ENCODE data around the gene TMEM80. TPM values are rescaled to one million over a fixed set of nuclear protein-coding genes. Genes with fewer than 3 reads are reported as not detected.

Gene TMEM80
- total and polyA plus RNA-seq, 2 of the 8 experiments (the other 6 are each of a cell fraction or from before 2014, with no cell fraction given), result 8.0 to 16.3 TPM

DNA sequence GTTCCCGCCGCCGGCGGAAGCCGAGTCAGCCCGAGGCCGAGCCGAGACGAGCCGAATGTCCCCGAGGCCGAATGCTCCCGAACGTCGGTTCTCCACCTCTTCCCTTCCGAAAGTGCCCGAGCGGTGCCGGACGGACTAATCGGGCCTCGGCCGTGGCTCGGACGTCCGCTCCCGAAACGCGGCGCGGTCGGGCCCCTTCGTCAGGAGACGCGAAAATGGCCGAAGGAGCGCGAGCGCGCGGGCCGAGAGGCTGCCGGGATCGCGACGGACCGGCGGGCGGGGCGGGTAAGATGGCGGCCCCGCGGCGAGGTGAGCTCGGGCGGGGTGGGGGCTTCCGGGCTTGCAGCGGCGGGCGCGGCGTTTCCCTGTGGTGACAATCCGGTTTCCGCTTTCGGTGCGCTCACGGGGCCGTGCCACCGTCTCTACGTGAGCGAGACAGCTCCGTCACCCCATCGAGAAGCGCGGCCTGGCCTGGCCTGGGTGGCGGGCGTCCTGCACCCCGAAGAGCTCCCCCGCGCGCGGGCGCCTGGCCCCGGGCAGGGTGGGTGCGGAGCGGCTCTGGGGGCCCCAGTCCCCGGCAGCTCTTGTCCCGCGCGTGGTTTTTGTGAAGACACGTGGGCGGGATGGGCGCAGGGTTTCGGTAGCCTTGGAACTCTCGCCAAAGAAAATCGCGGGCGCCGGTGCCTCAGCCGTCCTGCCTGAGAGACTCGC, at the start of gene TMEM80 (continued):
- no peak for TF ChIP-seq SIX5 (IDR thresholded peaks at IDR 0.05; ENCODE audit: low read depth, low read length)
- TF ChIP-seq, protein P1, sequence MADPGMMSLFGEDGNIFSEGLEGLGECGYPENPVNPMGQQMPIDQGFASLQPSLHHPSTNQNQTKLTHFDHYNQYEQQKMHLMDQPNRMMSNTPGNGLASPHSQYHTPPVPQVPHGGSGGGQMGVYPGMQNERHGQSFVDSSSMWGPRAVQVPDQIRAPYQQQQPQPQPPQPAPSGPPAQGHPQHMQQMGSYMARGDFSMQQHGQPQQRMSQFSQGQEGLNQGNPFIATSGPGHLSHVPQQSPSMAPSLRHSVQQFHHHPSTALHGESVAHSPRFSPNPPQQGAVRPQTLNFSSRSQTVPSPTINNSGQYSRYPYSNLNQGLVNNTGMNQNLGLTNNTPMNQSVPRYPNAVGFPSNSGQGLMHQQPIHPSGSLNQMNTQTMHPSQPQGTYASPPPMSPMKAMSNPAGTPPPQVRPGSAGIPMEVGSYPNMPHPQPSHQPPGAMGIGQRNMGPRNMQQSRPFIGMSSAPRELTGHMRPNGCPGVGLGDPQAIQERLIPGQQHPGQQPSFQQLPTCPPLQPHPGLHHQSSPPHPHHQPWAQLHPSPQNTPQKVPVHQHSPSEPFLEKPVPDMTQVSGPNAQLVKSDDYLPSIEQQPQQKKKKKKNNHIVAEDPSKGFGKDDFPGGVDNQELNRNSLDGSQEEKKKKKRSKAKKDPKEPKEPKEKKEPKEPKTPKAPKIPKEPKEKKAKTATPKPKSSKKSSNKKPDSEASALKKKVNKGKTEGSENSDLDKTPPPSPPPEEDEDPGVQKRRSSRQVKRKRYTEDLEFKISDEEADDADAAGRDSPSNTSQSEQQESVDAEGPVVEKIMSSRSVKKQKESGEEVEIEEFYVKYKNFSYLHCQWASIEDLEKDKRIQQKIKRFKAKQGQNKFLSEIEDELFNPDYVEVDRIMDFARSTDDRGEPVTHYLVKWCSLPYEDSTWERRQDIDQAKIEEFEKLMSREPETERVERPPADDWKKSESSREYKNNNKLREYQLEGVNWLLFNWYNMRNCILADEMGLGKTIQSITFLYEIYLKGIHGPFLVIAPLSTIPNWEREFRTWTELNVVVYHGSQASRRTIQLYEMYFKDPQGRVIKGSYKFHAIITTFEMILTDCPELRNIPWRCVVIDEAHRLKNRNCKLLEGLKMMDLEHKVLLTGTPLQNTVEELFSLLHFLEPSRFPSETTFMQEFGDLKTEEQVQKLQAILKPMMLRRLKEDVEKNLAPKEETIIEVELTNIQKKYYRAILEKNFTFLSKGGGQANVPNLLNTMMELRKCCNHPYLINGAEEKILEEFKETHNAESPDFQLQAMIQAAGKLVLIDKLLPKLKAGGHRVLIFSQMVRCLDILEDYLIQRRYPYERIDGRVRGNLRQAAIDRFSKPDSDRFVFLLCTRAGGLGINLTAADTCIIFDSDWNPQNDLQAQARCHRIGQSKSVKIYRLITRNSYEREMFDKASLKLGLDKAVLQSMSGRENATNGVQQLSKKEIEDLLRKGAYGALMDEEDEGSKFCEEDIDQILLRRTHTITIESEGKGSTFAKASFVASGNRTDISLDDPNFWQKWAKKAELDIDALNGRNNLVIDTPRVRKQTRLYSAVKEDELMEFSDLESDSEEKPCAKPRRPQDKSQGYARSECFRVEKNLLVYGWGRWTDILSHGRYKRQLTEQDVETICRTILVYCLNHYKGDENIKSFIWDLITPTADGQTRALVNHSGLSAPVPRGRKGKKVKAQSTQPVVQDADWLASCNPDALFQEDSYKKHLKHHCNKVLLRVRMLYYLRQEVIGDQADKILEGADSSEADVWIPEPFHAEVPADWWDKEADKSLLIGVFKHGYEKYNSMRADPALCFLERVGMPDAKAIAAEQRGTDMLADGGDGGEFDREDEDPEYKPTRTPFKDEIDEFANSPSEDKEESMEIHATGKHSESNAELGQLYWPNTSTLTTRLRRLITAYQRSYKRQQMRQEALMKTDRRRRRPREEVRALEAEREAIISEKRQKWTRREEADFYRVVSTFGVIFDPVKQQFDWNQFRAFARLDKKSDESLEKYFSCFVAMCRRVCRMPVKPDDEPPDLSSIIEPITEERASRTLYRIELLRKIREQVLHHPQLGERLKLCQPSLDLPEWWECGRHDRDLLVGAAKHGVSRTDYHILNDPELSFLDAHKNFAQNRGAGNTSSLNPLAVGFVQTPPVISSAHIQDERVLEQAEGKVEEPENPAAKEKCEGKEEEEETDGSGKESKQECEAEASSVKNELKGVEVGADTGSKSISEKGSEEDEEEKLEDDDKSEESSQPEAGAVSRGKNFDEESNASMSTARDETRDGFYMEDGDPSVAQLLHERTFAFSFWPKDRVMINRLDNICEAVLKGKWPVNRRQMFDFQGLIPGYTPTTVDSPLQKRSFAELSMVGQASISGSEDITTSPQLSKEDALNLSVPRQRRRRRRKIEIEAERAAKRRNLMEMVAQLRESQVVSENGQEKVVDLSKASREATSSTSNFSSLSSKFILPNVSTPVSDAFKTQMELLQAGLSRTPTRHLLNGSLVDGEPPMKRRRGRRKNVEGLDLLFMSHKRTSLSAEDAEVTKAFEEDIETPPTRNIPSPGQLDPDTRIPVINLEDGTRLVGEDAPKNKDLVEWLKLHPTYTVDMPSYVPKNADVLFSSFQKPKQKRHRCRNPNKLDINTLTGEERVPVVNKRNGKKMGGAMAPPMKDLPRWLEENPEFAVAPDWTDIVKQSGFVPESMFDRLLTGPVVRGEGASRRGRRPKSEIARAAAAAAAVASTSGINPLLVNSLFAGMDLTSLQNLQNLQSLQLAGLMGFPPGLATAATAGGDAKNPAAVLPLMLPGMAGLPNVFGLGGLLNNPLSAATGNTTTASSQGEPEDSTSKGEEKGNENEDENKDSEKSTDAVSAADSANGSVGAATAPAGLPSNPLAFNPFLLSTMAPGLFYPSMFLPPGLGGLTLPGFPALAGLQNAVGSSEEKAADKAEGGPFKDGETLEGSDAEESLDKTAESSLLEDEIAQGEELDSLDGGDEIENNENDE (IDR thresholded peaks at IDR 0.05; ENCODE audit: insufficient replicate concordance, low read length), result no peak
- no peak for TF ChIP-seq JUND (IDR thresholded peaks at IDR 0.05; ENCODE audit: low read length)
- no peak for TF ChIP-seq GABPA (IDR thresholded peaks at IDR 0.05; ENCODE audit: borderline replicate concordance, insufficient read depth, low read length)
- TF ChIP-seq, protein P2, sequence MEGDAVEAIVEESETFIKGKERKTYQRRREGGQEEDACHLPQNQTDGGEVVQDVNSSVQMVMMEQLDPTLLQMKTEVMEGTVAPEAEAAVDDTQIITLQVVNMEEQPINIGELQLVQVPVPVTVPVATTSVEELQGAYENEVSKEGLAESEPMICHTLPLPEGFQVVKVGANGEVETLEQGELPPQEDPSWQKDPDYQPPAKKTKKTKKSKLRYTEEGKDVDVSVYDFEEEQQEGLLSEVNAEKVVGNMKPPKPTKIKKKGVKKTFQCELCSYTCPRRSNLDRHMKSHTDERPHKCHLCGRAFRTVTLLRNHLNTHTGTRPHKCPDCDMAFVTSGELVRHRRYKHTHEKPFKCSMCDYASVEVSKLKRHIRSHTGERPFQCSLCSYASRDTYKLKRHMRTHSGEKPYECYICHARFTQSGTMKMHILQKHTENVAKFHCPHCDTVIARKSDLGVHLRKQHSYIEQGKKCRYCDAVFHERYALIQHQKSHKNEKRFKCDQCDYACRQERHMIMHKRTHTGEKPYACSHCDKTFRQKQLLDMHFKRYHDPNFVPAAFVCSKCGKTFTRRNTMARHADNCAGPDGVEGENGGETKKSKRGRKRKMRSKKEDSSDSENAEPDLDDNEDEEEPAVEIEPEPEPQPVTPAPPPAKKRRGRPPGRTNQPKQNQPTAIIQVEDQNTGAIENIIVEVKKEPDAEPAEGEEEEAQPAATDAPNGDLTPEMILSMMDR (IDR thresholded peaks at IDR 0.05; ENCODE audit: control extremely low read depth in 1 of 3, insufficient read depth in 1 of 3, low read depth in 1 of 3, low read length in 3 of 3), result 0 out of 4 replicates have a peak, but pooled peaks of 1 of the 3 experiments have one; percentile 0
- no peak for TF ChIP-seq HDAC6 (IDR thresholded peaks at IDR 0.05; ENCODE audit: low read depth, low read length)
- no peak; a peak in 1 of 4 replicates for TF ChIP-seq HDAC2 (IDR thresholded peaks at IDR 0.05; ENCODE audit: borderline replicate concordance in 1 of 2, low read depth in 2 of 2, low read length in 2 of 2)
